Activated T-cell treated with anti-CD3 and anti-CD28 coated beads, Interleukin-2, amount 50 U/mL, for 1 hour (primary cell): ENCODE data around the gene VAMP8.
"Not testable (repeated sequence)": the region's sequence is repeated elsewhere in the genome, so short reads cannot be mapped to it uniquely, and the experiment has no call there.

Source experiments
- DNase-seq: peaks from one replicate; pipeline ENCODE4 v3.0.0-alpha.2; 2020

Gene VAMP8

GRCh38 chr2:85600951-85601770 is 23.8 kb downstream of the VAMP8 start:
- DNase-seq, result no peak

- no peak for DNase-seq
Observed at GRCh38 chr2:85601771-85602475, 24.5 kb downstream of the VAMP8 start.

- DNase-seq, result peak; percentile 87
Observed at GRCh38 chr2:85602476-85603234, 25.3 kb downstream of the VAMP8 start, which contains the start of gene TMEM150A. TSS of gene TMEM150A (minus strand) at chr2:85602698. CDS start at chr2:85601948, 750 bp downstream.

GRCh38 chr2:85604133-85604444 is 26.7 kb downstream of the VAMP8 start:
- DNase-seq, result not testable (repeated sequence)

GRCh38 chr2:85604568-85605339 is 27.4 kb downstream of the VAMP8 start:
- no peak for DNase-seq

GRCh38 chr2:85605406-85606115 is 28.2 kb downstream of the VAMP8 start:
- no peak for DNase-seq

GRCh38 chr2:85606116-85606455 is 28.7 kb downstream of the VAMP8 start:
- no peak for DNase-seq

- no peak for DNase-seq
Observed at GRCh38 chr2:85607268-85608215, 30.2 kb downstream of the VAMP8 start.

GRCh38 chr2:85611217-85611704 is 33.9 kb downstream of the VAMP8 start:
- DNase-seq, result no peak

- peak; percentile 81 for DNase-seq
Observed at GRCh38 chr2:85611705-85612587, 34.6 kb downstream of the VAMP8 start, which contains the start of gene C2orf68. TSS of gene C2orf68 (minus strand) at chr2:85612066. CDS start at chr2:85611984, 82 bp downstream.

GRCh38 chr2:85613717-85614515 is 36.5 kb downstream of the VAMP8 start:
- no peak for DNase-seq

- not testable (repeated sequence) for DNase-seq
Observed at GRCh38 chr2:85614757-85615156, 37.4 kb downstream of the VAMP8 start.

- no peak for DNase-seq
Observed at GRCh38 chr2:85615413-85615728, 38.0 kb downstream of the VAMP8 start.

GRCh38 chr2:85617723-85618122 is 40.3 kb downstream of the VAMP8 start:
- DNase-seq, result not testable (repeated sequence)

GRCh38 chr2:85619617-85620016 is 42.2 kb downstream of the VAMP8 start:
- no peak for DNase-seq

GRCh38 chr2:85621338-85621737 is 44.0 kb downstream of the VAMP8 start:
- DNase-seq, result no peak

GRCh38 chr2:85623991-85624390 is 46.6 kb downstream of the VAMP8 start:
- no peak for DNase-seq

GRCh38 chr2:85628658-85629057 is 51.3 kb downstream of the VAMP8 start:
- no peak for DNase-seq

- DNase-seq, result no peak
Observed at GRCh38 chr2:85631316-85631715, 53.9 kb downstream of the VAMP8 start.
